Activated CD8-positive, alpha-beta T cell treated with anti-CD3 and anti-CD28 coated beads for 36 hours (primary cell): ENCODE measurements around the gene BORCS5. TPM values are rescaled to one million over a fixed set of nuclear protein-coding genes. Genes with fewer than 3 reads are reported as not detected.

ENCODE experiments used
- ATAC-seq: fragments of 200-7000 bp; cut with Tn5 transposase; one replicate; pipeline ENCODE4 v1.10.0; 2021; ENCODE audit warnings: mild to moderate bottlenecking, moderate library complexity
- CTCF ChIA-PET: fragments of 350-600 bp; sonication (Branson Sonifier 250); formaldehyde crosslinking; loops from one replicate; lab custom pipeline; 2021; ENCODE audit warnings: antibody characterized with exemption; lab: Charles Lee
- POLR2A ChIA-PET: fragments of 350-600 bp; sonication (Branson Sonifier 250); formaldehyde crosslinking; loops from one replicate; lab custom pipeline; 2021; ENCODE audit warnings: antibody characterized with exemption; lab: Charles Lee
- DNase-seq: peaks from one replicate; pipeline ENCODE4 v3.0.0-alpha.2; 2020
- H3K27ac Mint-ChIP-seq: one replicate; pipeline ENCODE4 v1.8.0; 2021; ENCODE audit warnings: mild to moderate bottlenecking, mixed read lengths
- H3K27me3 Mint-ChIP-seq: one replicate; pipeline ENCODE4 v1.8.0; 2021; ENCODE audit warnings: mixed read lengths
- H3K36me3 Mint-ChIP-seq: one replicate; pipeline ENCODE4 v1.8.0; 2021; ENCODE audit warnings: low read depth, mixed read lengths
- H3K4me1 Mint-ChIP-seq: one replicate; pipeline ENCODE4 v1.8.0; 2021; ENCODE audit warnings: low read depth, mixed read lengths
- H3K4me3 Mint-ChIP-seq: one replicate; pipeline ENCODE4 v1.8.0; 2021; ENCODE audit warnings: mild to moderate bottlenecking, moderate library complexity, mixed read lengths
- H3K9me3 Mint-ChIP-seq: one replicate; pipeline ENCODE4 v1.8.0; 2021; ENCODE audit warnings: mixed read lengths
- CTCF ChIP-seq: fragments of 200-600 bp; IDR thresholded peaks from one replicate; pipeline ENCODE4 v1.8.0; 2022; ENCODE audit warnings: antibody characterized with exemption, mild to moderate bottlenecking
- intact Hi-C: fragments of 100-400 bp; cut with micrococcal nuclease; formaldehyde crosslinking; loops from one replicate; pipeline ENCODE4 v1.10.0; 2022
- total RNA-seq, 2 experiments: library from RNA; stranded (reverse); gene quantifications; one replicate each; pipeline ENCODE4 v1.2.3, GENCODE V29; 2021

The BORCS5 gene
- total RNA-seq, 2 experiments from 2014 or later: 31.5 to 32.9 TPM

GRCh38 chr12:12449533-12450025, 92.7 kb downstream of the BORCS5 start:
- ChIA-PET CTCF (no interaction called here), POLR2A (no interaction called here)
- intact Hi-C loops: no loop called here
- H3K36me3 Mint-ChIP-seq: peaks cover 6% of the 10 kb centered on the region
- H3K9me3 Mint-ChIP-seq: no peaks in the 10 kb centered on the region
- no peak for TF ChIP-seq CTCF
- DNase-seq (no peak), ATAC-seq (no peak)
- H3K27me3 Mint-ChIP-seq: no peaks in the 10 kb centered on the region
- no peak overlapping the region for H3K27ac Mint-ChIP-seq
- H3K4me1 Mint-ChIP-seq: peaks cover 9% of the 10 kb centered on the region
- no peak overlapping the region for H3K4me3 Mint-ChIP-seq

- intact Hi-C loops: no loop called here
- no peak for ATAC-seq
- ChIA-PET CTCF (no interaction called here), POLR2A (no interaction called here)
- Mint-ChIP-seq H3K36me3 (peaks cover 6% of the 10 kb centered on the region), H3K9me3 (no peaks in the 10 kb centered on the region), H3K4me1 (peaks cover 8% of the 10 kb centered on the region), H3K27me3 (no peaks in the 10 kb centered on the region), H3K27ac (no peak overlapping the region), H3K4me3 (no peak overlapping the region)
- no peak for DNase-seq
- no peak for TF ChIP-seq CTCF
Observed at GRCh38 chr12:12450043-12450471, 93.2 kb downstream of the BORCS5 start.

DNA sequence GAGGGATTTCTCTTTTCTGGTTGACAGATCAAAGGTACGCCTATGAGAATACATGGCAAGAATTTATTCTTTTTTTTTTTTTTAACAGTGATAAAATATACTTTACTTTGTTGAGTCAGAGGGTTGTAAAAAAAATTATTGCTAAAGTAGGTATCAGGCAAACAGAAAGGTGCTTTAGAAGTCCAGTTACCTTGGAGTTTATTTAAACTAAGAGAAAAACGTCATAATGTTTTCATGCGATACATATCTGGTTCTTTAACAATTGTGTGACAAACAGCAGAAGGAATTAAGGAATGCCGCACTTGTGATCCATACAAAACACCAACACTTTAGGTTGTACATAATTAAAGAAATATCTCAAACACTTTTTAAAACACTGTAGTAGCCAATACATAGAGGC, 94.2 kb downstream of the BORCS5 start:
- Mint-ChIP-seq H3K36me3 (peaks cover 6% of the 10 kb centered on the region), H3K27ac (no peak overlapping the region), H3K27me3 (no peaks in the 10 kb centered on the region), H3K9me3 (no peaks in the 10 kb centered on the region), H3K4me1 (peaks cover 11% of the 10 kb centered on the region), H3K4me3 (no peak overlapping the region)
- TF ChIP-seq CTCF: no peak
- intact Hi-C loops: no loop called here
- DNase-seq: no peak
- CTCF ChIA-PET: no interaction called here
- POLR2A ChIA-PET: interaction anchor here (0.9 kb wide), 1 partner anchor 8 kb away, joined by 3 read pairs; no protein-coding TSS in a partner anchor
- no peak for ATAC-seq

DNA sequence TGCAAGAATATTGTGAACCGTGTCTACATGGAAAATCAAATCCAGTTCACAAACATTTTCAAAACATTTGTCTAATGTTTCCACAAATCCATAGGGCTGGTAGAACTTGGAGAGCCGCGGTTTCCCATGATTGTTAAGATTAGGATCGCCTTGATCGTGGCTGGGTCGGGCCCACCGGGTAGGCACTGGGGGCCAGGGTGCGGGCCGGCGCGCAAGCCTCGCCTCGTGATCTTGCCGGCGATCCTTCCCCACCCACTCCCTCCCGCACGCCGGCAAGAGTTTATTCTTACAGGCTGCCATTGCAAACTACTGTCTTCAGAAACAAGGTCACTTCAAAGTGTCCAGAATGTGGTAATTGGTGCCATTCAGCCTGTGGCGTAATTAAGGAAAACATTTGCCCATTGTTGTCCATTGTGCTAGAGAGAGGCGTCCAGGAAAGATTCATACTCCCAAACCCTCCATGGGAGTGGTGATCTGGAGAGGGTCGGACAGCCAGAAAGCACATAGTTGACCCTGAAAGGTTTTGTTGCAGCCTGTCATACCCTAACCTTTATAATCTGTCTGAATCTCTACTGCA, 95.5 kb downstream of the BORCS5 start:
- Mint-ChIP-seq H3K36me3 (peaks cover 5% of the 10 kb centered on the region), H3K4me1 (peaks cover 16% of the 10 kb centered on the region), H3K27ac (no peak overlapping the region), H3K9me3 (no peaks in the 10 kb centered on the region), H3K27me3 (no peaks in the 10 kb centered on the region), H3K4me3 (no peak overlapping the region)
- ATAC-seq (no peak), DNase-seq (no peak)
- TF ChIP-seq CTCF: no peak
- intact Hi-C loops: no loop called here
- CTCF ChIA-PET: interaction anchor here (0.6 kb wide), 1 partner anchor 8 kb away, joined by 3 read pairs; no protein-coding TSS in a partner anchor
- POLR2A ChIA-PET: no interaction called here

DNA sequence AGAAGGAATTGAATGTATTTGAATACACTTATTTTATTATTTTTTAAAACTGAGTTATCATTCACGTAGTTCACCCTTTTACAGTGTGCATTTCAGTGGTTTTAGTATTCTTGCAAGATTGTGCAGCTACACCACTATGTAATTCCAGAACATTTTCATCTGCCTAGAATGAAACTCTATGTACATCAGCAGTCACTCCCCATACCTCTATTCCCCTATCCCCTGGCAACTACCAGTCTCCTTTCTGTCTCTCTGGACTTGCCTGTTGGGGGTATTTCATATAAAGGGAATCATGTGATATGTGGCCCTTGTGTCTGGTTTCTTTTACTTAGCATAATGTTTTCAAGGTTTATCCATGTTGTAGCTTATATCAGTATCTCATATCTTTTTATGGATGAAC, 96.8 kb downstream of the BORCS5 start:
- ChIA-PET CTCF (interaction anchor here (0.5 to 3.9 kb wide), 2 partner anchors 8 to 218 kb away, joined by 3 to 20 read pairs; no protein-coding TSS in a partner anchor), POLR2A (interaction anchor here (1.7 to 4.1 kb wide), 2 partner anchors 8 to 18 kb away, joined by 3 to 13 read pairs; no protein-coding TSS in a partner anchor)
- Mint-ChIP-seq H3K27me3 (no peaks in the 10 kb centered on the region), H3K4me3 (no peak overlapping the region), H3K4me1 (peaks cover 23% of the 10 kb centered on the region), H3K36me3 (peaks cover 8% of the 10 kb centered on the region), H3K9me3 (no peaks in the 10 kb centered on the region), H3K27ac (no peak overlapping the region)
- intact Hi-C loops: no loop called here
- no peak for ATAC-seq
- no peak for TF ChIP-seq CTCF
- no peak for DNase-seq
